ENCODE measurements around the gene SMYD1.

DNA sequence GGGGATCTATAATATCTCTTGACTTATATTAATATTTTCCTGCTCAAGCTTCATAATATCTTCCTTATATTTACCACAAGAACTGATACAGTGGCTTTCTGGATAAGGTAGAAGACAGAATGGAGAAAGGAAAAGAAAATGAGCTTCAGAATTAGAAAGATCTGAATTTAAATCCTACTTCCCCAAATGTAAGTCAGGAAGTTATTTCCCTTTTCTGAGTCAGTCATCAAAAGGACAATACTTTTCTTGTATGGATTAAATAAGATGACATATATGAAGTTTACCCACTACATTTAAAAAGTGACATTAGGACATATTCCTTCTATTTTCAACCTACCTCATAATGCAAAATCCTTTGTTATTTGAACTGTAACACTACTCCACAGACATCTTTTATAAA lies 31.0 kb upstream of the SMYD1 start:
- TF ChIP-seq, protein P1, sequence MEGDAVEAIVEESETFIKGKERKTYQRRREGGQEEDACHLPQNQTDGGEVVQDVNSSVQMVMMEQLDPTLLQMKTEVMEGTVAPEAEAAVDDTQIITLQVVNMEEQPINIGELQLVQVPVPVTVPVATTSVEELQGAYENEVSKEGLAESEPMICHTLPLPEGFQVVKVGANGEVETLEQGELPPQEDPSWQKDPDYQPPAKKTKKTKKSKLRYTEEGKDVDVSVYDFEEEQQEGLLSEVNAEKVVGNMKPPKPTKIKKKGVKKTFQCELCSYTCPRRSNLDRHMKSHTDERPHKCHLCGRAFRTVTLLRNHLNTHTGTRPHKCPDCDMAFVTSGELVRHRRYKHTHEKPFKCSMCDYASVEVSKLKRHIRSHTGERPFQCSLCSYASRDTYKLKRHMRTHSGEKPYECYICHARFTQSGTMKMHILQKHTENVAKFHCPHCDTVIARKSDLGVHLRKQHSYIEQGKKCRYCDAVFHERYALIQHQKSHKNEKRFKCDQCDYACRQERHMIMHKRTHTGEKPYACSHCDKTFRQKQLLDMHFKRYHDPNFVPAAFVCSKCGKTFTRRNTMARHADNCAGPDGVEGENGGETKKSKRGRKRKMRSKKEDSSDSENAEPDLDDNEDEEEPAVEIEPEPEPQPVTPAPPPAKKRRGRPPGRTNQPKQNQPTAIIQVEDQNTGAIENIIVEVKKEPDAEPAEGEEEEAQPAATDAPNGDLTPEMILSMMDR (IDR thresholded peaks at IDR 0.05), result no peak
- TF ChIP-seq POLR2A (IDR thresholded peaks at IDR 0.05), result no peak

All from uterus (tissue), 2 donors.